Stimulated activated CD4-positive, alpha-beta T cell treated with anti-CD3 and anti-CD28 coated beads, Interleukin-12 subunit alpha, Interleukin-12 subunit beta, amount 100 ng/mL, for 48 hours (primary cell): Measurements from ENCODE around the gene ACTL6B.

Source experiments
- DNase-seq, 3 donors: peaks; one replicate each; pipeline ENCODE4 v3.0.0-alpha.2; 2020; ENCODE audit warnings: low read depth in 2 of 3, low spot score in 1 of 3

Gene ACTL6B

GRCh38 chr7:100683659-100684533, 27.6 kb upstream of the ACTL6B start:
- no peak for DNase-seq

GRCh38 chr7:100682991-100683658, 26.9 kb upstream of the ACTL6B start:
- no peak for DNase-seq

GRCh38 chr7:100682228-100682741, 26.0 kb upstream of the ACTL6B start:
- no peak for DNase-seq

GRCh38 chr7:100681491-100682227, 25.4 kb upstream of the ACTL6B start:
- no peak for DNase-seq

GRCh38 chr7:100680576-100681271, 24.5 kb upstream of the ACTL6B start:
- no peak for DNase-seq

GRCh38 chr7:100679927-100680575, 23.8 kb upstream of the ACTL6B start:
- DNase-seq: no peak

GRCh38 chr7:100679129-100679926, 23.1 kb upstream of the ACTL6B start:
- no peak for DNase-seq

GRCh38 chr7:100678291-100678984, 22.2 kb upstream of the ACTL6B start:
- DNase-seq: no peak

- DNase-seq: no peak
Measured at GRCh38 chr7:100677308-100678267, 21.3 kb upstream of the ACTL6B start.

- no peak for DNase-seq
Measured at GRCh38 chr7:100676501-100677306, 20.5 kb upstream of the ACTL6B start.

- DNase-seq: peak; percentile 56 to 68 (median 59)
Measured at GRCh38 chr7:100675581-100676350, 19.5 kb upstream of the ACTL6B start.

- peak in 1 of 3 donors; percentile 25 for DNase-seq
Measured at GRCh38 chr7:100675105-100675451, 18.8 kb upstream of the ACTL6B start.

- no peak for DNase-seq
Measured at GRCh38 chr7:100674411-100675104, 18.3 kb upstream of the ACTL6B start.

GRCh38 chr7:100673942-100674410, 17.7 kb upstream of the ACTL6B start:
- no peak for DNase-seq

- peak; percentile 98 to 99 (median 99) for DNase-seq
Measured at GRCh38 chr7:100673302-100673941, 17.2 kb upstream of the ACTL6B start, which contains the start of gene GNB2. Gene GNB2 (plus strand): TSS chr7:100673740. CDS start chr7:100676266, 2,526 bp downstream.
